A549 (cell line): ENCODE measurements around the gene RIC1.

ENCODE experiments used
- CTCF ChIP-seq: fragments of >200 bp; sonication (Bioruptor Twin); formaldehyde crosslinking; IDR thresholded peaks from 3 replicates; pipeline ENCODE4 v1.5.1; 2016
- ESRRA ChIP-seq: fragments of 150-350 bp; IDR thresholded peaks from 2 replicates; pipeline ENCODE4 v1.6.1; 2014; ENCODE audit warnings: mild to moderate bottlenecking, low read length, borderline replicate concordance
- JUNB ChIP-seq: fragments of >200 bp; sonication (Bioruptor Twin); formaldehyde crosslinking; IDR thresholded peaks from 2 replicates; pipeline ENCODE4 v1.6.1; 2016
- KDM1A ChIP-seq: fragments of 200-600 bp; sonication (generic); IDR thresholded peaks from 2 replicates; pipeline ENCODE4 v1.6.1; 2016; ENCODE audit warnings: low read depth, mild to moderate bottlenecking
- MYC ChIP-seq: IDR thresholded peaks from 2 replicates; pipeline ENCODE4 v1.6.1; 2012; ENCODE audit warnings: mild to moderate bottlenecking, inconsistent platforms, low read length, improper control_type of control experiment, borderline replicate concordance
- RAD21 ChIP-seq, 2 experiments: fragments of >200 bp in 1 of 2; sonication (Bioruptor Twin) in 1 of 2; formaldehyde crosslinking in 1 of 2; IDR thresholded peaks in 1 of 2; conservative IDR thresholded peaks in 1 of 2; 2 replicates in 1 of 2; 3 replicates in 1 of 2; pipeline ENCODE4 v1.6.1; 2012 to 2018; ENCODE audit warnings: inconsistent platforms in 1 of 2

- TF ChIP-seq JUNB (no peak), RAD21 (conservative IDR thresholded peaks at IDR 0.05 in 1 of 2, IDR thresholded peaks at IDR 0.05 in 1 of 2) (no peak), CTCF (no peak), ESRRA (no peak), KDM1A (no peak), MYC (no peak)
These were observed 41.9 kb upstream of the RIC1 start for GRCh38 chr9:5587024-5587423.
